BE2C (cell line): Measurements from ENCODE around the gene ZNF439. TPM values are rescaled to one million over a fixed set of nuclear protein-coding genes. Genes with fewer than 3 reads are reported as not detected.

Source experiments
- DNase-seq: peaks from one replicate; pipeline ENCODE4 v3.0.0-alpha.2; 2020
- H3K27me3 ChIP-seq: fragments of 250-450 bp; sonication (Bioruptor Pico); 2 replicates; pipeline ENCODE4 v1.5.1; 2020; ENCODE audit warnings: mild to moderate bottlenecking
- H3K36me3 ChIP-seq: fragments of 250-450 bp; sonication (Bioruptor Pico); 2 replicates; pipeline ENCODE4 v1.5.1; 2020; ENCODE audit warnings: mild to moderate bottlenecking
- H3K4me1 ChIP-seq: fragments of 250-450 bp; sonication (Bioruptor Pico); 2 replicates; pipeline ENCODE4 v1.5.1; 2020
- H3K4me3 ChIP-seq: 2 replicates; pipeline ENCODE4 v1.5.1; 2011; ENCODE audit warnings: low read depth, low read length
- H3K9me3 ChIP-seq: fragments of 250-450 bp; sonication (Bioruptor Pico); 2 replicates; pipeline ENCODE4 v1.5.1; 2020
- polyA plus RNA-seq: library from polyadenylated mRNA; unstranded; fragments of >200 nt; gene quantifications from one replicate; pipeline ENCODE4 v1.2.1, GENCODE V29; 2012; ENCODE audit warnings: low read depth, missing spikeins; ENCODE audit not compliant: insufficient read length, insufficient read depth
- TF ChIP-seq, protein P1 (sequence below): IDR thresholded peaks from 2 replicates; pipeline ENCODE4 v1.5.1; 2012; ENCODE audit warnings: mild to moderate bottlenecking, low read depth, low read length

ZNF439 gene
- polyA plus RNA-seq: 5.8 TPM

DNA sequence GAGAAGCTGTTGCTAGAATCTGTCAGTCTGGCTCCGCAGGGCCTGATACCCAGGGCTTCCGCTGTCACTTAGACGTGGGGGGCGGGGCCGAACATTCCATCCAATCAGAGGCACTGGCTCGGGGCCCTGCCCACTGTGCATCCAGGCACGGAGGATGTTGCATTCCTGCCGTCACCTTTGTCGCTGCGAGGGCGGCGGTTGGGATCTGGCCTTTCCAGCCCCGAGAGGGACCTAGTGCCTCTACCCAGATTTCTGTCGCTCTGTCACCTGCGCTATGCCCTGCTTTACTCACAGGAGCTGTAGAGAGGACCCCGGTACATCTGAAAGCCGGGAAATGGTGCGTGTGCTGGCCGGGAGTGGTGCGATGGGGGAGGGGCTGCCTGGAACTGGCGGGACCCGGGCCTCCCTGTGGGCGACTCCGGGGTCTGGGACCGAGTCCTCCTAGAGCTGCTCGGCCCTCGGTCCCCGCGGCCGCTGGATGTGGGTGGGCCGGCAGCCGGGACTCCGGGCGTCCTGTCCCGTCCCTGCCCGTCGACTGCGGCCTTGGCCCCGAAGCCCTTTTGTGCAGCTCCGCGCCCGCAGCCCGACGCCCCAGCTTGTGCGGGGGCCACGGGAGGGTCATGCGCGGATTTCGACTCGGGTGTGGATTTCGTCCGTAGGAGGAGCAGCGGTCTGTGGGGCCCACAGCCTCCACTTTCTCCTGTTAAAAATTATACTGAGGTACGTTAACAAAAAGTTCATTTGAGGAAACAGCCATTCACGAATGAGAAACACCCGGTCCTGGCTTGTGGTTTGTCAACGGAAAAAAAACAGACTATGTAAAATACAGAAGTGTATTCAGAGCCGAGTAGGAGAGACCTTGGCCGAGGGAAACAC, at the start of gene ZNF439:
Gene ZNF439, plus strand, starts transcription at position 133 of the 876 bp plus-strand sequence. Its CDS starts 142 bp downstream, at position 275.
- no peaks in the 10 kb centered on the region for H3K4me1 ChIP-seq
- H3K27me3 ChIP-seq: no peaks in the 10 kb centered on the region
- H3K36me3 ChIP-seq: no peaks in the 10 kb centered on the region
- TF ChIP-seq, protein P1, sequence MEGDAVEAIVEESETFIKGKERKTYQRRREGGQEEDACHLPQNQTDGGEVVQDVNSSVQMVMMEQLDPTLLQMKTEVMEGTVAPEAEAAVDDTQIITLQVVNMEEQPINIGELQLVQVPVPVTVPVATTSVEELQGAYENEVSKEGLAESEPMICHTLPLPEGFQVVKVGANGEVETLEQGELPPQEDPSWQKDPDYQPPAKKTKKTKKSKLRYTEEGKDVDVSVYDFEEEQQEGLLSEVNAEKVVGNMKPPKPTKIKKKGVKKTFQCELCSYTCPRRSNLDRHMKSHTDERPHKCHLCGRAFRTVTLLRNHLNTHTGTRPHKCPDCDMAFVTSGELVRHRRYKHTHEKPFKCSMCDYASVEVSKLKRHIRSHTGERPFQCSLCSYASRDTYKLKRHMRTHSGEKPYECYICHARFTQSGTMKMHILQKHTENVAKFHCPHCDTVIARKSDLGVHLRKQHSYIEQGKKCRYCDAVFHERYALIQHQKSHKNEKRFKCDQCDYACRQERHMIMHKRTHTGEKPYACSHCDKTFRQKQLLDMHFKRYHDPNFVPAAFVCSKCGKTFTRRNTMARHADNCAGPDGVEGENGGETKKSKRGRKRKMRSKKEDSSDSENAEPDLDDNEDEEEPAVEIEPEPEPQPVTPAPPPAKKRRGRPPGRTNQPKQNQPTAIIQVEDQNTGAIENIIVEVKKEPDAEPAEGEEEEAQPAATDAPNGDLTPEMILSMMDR: no peak
- peak within 1 kb of the TSS; percentile 70 for H3K4me3 ChIP-seq
- DNase-seq: peak; percentile 94
- no peaks in the 10 kb centered on the region for H3K9me3 ChIP-seq

DNA sequence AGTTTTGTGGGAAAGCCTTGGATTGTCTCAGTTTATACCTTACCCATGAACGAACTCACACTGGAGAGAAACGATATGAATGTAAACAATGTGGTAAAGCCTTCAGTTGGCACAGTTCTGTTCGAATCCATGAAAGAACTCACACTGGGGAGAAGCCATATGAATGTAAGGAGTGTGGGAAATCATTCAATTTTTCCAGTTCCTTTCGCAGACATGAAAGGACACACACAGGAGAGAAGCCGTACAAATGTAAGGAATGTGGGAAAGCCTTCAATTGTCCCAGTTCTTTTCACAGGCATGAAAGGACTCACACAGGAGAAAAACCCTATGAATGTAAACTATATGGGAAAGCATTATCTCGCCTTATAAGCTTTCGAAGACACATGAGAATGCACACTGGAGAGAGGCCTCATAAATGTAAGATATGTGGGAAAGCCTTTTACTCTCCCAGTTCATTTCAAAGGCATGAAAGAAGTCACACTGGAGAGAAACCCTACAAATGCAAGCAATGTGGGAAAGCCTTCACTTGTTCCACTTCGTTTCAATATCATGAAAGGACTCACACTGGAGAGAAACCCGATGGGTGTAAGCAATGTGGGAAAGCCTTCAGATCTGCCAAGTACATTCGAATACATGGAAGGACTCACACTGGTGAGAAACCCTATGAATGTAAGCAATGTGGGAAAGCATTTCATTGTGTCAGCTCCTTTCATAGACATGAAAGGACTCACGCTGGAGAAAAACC, 42.0 kb upstream of the ZNF439 start:
- H3K4me1 ChIP-seq: no peaks in the 10 kb centered on the region
- TF ChIP-seq, protein P1: no peak
- peaks cover 8% of the 10 kb centered on the region for H3K9me3 ChIP-seq
- no peaks in the 10 kb centered on the region for H3K27me3 ChIP-seq
- no peak for DNase-seq
- no peak overlapping the region for H3K4me3 ChIP-seq
- no peaks in the 10 kb centered on the region; the same call in 1 of the 2 replicates for H3K36me3 ChIP-seq

DNA sequence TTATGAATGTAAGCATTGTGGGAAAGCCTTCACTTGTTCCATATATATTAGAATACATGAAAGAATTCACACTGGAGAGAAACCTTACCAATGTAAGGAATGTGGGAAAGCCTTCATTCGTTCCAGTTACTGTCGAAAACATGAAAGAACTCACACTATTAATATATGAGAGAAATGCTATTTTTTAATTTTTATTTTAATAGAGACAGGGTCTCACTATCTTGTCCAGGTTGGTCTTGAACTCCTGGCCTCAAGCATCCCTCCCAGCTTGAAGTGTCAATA, 41.5 kb upstream of the ZNF439 start:
- no peak for DNase-seq
- Histone ChIP-seq H3K4me3 (no peak overlapping the region), H3K27me3 (no peaks in the 10 kb centered on the region), H3K9me3 (peaks cover 8% of the 10 kb centered on the region), H3K36me3 (no peaks in the 10 kb centered on the region; the same call in 1 of the 2 replicates), H3K4me1 (no peaks in the 10 kb centered on the region)
- TF ChIP-seq, protein P1: no peak

DNA sequence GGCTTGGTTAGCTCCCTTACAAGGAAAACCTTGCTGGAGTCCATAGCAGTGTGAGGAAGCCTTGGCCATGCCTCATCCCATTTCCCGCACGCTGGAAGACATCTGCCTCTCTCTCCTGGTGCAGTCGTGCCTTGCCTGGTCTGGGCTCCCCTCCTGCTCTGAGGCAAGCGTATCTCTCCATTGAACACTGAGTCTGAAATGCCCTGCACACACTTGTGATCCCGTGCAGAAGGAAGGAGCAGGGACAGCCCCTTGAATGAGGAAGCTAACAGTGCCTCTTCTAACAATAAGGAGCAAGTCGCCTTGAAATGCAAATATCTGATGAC, 34.9 kb upstream of the ZNF439 start:
- Histone ChIP-seq H3K27me3 (no peaks in the 10 kb centered on the region), H3K9me3 (no peaks in the 10 kb centered on the region), H3K4me1 (no peaks in the 10 kb centered on the region), H3K4me3 (peak overlapping the region; percentile 94), H3K36me3 (no peaks in the 10 kb centered on the region; the same call in none of the 2 replicates)
- DNase-seq: no peak
- TF ChIP-seq, protein P1: no peak

DNA sequence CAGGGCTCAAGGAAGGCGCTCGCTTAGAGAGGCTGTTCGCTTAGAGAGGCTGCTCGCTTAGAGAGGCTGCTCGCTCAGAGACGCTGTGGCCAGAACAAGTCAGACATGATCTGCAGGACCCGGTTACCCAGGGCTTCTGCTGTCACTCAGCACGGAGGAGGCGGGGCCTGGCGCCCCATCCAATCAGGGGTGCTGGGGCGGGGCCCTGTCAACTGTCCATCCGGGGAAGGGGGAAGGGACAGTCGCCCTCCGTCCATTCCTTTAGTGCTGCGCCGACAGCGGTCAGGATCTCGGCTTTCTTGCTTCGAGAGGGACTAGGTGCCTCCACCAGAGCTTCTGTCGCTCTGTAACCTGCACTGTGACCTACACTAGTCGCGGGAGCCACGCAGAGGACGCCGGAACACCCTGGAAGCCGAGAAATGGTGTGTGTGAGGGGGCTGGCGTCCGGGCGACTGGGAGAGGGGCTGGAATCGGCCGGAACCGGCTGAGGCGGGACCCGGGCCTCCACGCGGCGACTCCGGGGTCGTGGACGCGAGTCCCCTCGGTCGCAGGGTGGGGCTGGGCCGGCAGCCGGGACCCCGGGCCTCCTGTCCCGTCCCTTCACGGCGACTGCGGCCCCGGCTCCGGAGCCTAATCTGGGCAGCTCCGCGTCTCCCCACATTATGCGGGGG, 34.4 kb upstream of the ZNF439 start, which contains the start of gene ZNF440:
Gene ZNF440, plus strand, starts transcription at position 245 of the 671 bp plus-strand sequence. Its CDS starts 175 bp downstream, at position 420.
- DNase-seq: peak; percentile 97
- peaks cover 3% of the 10 kb centered on the region for H3K36me3 ChIP-seq
- TF ChIP-seq, protein P1: no peak
- no peaks in the 10 kb centered on the region for H3K4me1 ChIP-seq
- no peaks in the 10 kb centered on the region for H3K27me3 ChIP-seq
- no peaks in the 10 kb centered on the region for H3K9me3 ChIP-seq
- H3K4me3 ChIP-seq: peak within 1 kb of the TSS; percentile 94
